HG02884 (cell line): ENCODE data around the gene EVA1A.
"Not testable (repeated sequence)": the region's sequence is repeated elsewhere in the genome, so short reads cannot be mapped to it uniquely, and the experiment has no call there.

Experiments used
- ATAC-seq: cut with Tn5 transposase; IDR thresholded peaks from one replicate; pipeline ENCODE4 v1.9.1; 2021; ENCODE audit warnings: mild to moderate bottlenecking, moderate library complexity; ENCODE audit not compliant: unreplicated experiment

EVA1A gene

DNA sequence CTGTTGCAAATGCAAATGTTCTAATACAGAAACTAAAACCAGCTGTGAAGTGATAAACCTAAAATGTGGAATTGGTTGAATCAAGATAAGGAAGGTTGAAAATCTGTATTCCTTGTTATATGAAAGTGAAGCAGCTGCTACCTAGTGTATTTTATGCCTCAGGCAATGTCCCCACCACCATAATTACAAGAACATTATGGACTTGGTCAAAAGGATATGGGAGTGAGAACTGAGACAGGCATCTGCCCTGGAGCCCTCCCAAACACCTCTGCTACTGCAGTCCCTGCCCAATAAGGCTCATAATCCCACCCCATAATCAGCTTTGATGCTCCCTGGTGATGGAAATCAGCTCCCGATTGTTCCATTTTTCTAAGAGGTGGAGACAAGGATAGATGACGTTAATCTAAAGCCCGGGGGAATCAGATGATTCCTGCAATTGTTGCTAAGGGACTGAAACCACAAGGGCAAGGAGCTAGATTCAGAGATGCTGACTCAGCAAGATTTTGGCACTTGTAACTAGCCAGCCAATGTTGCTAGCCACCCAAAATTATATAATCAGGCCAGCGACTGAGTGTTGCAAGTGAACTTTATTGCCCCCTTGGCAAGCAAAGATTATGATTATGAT, 69.5 kb downstream of the EVA1A start:
- no peak for ATAC-seq

- no peak for ATAC-seq
Measured at GRCh38 chr2:75489721-75490120, 71.0 kb downstream of the EVA1A start.

DNA sequence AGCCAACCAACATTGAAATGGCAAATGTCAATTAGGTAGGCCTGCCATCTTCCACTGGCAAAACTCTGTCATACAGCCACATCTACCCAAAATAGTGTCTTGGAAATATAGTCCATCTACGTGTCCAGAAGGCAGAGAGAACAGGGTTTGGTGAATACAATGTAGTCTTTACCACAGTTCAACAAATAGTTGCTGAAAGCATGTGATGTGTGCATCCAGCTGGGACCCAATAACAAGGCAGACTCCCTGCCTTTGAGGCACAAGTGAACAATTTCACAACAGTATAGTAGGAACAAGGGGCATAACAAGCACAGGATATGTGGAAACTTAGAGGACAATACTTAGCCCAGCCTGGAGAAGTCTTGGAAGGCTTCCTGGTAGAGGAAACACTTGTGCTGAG, 72.6 kb downstream of the EVA1A start:
- no peak for ATAC-seq

DNA sequence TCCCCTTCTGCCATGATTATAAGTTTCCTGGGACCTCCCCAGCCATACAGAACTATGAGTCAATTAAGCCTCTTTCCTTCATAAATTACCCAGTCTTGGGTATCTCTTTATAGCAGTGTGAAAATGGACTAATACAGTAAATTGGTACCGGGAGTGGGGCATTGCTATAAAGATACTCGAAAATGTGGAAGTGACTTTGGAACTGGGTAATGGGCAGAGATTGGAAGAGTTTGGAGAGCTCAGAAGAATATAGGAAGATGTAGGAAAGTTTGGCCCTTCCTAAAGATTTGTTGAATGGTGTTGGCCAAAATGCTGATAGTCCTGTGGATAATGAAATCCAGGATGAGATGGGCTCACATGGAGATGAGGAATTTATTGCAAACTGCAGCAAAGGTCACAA, 74.0 kb downstream of the EVA1A start:
- ATAC-seq, result not testable (repeated sequence)

GRCh38 chr2:75484840-75485239, 75.9 kb downstream of the EVA1A start:
- no peak for ATAC-seq

GRCh38 chr2:75483878-75484277, 76.9 kb downstream of the EVA1A start:
- no peak for ATAC-seq

- ATAC-seq, result no peak
Measured at GRCh38 chr2:75482398-75482797, 78.3 kb downstream of the EVA1A start.

- no peak for ATAC-seq
Measured at GRCh38 chr2:75480971-75481836, 79.5 kb downstream of the EVA1A start.

- not testable (repeated sequence) for ATAC-seq
Measured at GRCh38 chr2:75477696-75478095, 83.0 kb downstream of the EVA1A start.

- ATAC-seq, result peak; percentile 58
Measured at GRCh38 chr2:75476761-75477160, 84.0 kb downstream of the EVA1A start.

GRCh38 chr2:75475976-75476375, 84.8 kb downstream of the EVA1A start:
- ATAC-seq, result no peak

DNA sequence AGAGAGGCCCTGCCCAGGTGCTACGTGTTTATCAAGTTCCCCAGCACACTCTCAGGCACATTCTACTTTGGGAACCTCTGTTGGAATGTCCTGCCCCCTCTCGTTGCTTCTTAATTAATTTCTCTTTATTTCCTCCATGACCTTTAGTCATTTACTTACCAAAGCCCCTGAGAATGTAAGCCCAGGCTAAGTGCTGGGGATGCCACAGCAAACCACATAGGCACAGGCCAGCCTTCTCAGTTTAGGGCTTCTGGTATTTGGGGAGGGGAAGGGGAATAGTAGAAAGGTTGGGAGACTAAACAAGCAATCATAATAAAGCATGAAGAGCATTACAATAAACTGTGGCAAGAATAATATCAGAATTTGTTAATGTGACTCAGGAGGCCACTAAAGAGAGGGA, 85.7 kb downstream of the EVA1A start:
- no peak for ATAC-seq

- no peak for ATAC-seq
Measured at GRCh38 chr2:75474115-75474514, 86.6 kb downstream of the EVA1A start.

DNA sequence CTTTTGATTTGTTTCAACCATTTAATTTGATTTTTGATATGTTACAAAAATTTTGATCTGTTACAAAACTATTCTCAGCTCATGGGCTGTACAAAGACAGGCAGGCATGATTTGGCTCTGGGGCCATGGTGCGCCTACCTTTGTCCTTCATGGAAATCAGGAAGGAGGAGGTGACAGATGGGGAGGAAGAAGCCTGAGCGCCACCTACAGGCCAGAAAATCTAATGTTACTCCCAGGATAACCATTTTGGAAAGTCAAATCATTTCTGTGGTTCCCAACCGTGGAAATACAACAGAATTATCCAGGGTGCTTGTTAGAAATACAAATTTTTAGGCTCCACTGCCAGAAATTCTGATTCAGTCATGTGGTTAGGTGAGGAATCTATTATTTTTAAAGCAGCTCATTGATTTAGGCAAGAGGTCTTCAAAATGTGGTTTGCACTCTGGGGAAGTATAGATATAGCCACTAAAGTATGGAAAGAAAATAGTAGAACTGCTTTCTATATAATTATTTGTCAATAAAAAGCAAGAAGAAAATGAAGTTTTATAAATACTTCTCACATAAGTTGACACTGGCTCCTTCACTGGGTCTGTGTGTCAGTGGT, 93.9 kb downstream of the EVA1A start:
- ATAC-seq, result no peak

GRCh38 chr2:75465317-75465984, 95.3 kb downstream of the EVA1A start:
- no peak for ATAC-seq

DNA sequence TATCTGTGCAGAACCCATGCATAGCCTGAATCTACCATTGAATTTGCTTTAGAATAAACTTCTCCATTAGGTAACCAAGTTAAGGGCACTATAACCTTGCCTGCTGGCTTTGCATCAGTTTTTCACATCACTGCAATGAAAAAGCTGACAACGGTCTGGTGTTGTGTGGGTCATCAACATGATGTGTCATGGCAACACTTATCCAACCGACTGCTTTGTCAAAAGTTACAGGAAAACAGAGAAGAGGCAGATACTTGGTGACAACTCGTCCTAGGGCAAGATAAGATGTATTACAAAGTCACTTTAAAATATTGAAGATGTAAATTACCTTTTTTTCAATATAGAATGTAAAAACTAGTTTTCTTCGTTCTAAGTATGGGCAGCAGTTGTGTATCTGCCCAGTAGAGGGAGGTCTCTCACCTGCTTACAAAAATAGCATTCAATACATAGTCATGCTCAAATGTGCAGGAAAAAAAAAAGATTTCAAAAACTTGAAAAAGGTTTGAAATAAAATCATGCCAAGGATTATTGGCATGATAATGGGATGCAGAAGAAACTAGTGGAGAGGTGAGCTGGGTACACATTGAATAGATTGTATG, 96.3 kb downstream of the EVA1A start:
- no peak for ATAC-seq

DNA sequence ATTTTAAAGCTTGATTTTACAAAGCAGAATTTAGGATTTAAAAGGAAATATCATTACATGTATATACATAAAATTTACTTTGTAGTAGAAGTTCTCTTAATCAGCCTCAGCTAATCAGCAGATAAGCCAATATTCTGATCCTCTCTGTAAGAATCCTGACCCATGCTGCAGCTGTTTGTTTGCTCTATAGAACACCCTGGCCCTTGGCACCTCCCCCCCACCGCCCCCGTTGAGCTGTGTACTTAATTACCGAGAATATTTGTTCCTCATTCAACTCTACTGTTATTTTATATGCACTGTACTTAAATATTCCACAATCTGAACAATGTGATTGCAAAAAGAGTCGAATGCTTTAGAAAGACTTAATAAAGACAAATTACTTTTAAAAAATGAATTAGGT, 98.0 kb downstream of the EVA1A start:
- ATAC-seq, result no peak

DNA sequence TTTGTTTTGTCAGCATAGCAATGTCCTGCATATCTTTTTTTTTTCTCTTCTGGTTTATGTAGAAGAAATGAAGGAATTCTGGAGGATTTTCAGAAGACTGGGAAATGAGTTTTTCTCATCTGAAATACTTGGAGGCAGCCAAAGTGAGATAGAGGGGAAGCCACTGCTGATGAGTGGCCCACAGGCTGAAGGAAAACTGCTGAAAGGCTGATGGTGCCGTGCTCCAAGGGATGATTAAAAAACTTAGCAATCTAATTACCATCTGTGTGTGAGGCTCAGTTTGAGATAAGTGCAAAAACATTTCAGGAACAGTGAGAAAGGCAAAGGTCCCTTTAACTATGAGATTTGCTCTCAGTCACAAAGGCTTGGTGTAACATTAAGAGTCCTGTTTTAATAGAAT, 98.5 kb downstream of the EVA1A start:
- ATAC-seq, result no peak

DNA sequence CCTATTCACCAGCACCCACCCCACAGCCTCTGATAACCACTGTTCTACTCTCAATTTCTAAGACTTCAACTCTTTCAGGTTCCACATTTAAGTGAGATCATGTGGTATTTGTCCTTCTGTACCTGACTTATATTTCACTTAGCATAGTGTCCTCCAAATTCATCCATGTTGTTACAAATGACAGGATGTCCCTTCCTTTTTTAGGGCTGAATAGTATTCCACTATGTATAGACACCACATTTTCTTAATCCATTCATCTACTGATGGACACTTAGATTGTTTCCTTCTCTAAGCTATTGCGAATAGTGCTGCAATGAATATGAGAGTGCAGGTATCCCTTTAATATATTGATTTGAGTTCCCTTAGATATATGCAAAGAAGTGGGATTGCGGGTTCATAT, 100.1 kb downstream of the EVA1A start:
- no peak for ATAC-seq

DNA sequence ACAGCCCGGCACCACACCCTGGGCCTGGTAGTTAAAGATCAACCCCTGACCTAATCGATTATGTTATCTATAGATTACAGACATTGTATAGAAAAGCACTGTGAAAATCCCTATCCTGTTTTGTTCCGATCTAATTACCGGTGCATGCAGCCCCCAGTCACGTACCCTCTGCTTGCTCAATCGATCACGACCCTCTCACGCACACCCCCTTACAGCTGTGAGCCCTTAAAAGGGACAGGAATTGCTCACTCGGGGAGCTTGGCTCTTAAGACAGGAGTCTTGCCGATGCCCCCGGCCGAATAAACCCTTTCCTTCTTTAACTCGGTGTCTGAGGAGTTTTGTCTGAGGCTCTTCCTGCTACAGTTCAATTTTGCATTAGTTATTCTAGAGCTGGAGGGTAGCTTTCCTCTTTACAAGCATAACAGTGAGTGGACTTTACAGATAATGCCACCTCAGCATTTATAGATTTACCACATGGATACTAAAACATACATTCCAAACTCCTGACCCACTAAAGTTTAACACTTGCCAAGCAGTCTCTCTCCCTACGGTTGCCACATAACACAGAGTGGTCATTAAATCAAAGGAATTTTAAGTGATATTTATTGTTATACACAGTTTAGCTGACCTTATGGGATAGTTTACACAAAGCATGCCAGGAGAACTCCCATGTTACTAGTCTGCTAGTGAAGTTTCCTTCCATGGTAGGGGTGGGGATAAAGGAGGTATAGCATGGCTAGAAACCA, 101.0 kb downstream of the EVA1A start:
- no peak for ATAC-seq
